LNCaP clone FGC (cell line): Measurements from ENCODE around the gene GPX2.

ENCODE experiments used
- DNase-seq: peaks from one replicate; pipeline ENCODE4 v3.0.0-alpha.2; 2011; ENCODE audit warnings: low read depth
- H3K4me3 ChIP-seq: 2 replicates; pipeline ENCODE4 v1.5.1; 2011; ENCODE audit warnings: mild to moderate bottlenecking, low read depth, low read length, control low read depth
- CTCF ChIP-seq: IDR thresholded peaks from 2 replicates; pipeline ENCODE4 v1.5.1; 2012; ENCODE audit warnings: mild to moderate bottlenecking; ENCODE audit not compliant: control insufficient read depth, insufficient read depth; ENCODE audit errors: extremely low read depth

The GPX2 gene

GRCh38 chr14:64944041-64944440 is 1.5 kb upstream of the GPX2 start:
- DNase-seq, result no peak
- H3K4me3 ChIP-seq, result no peak overlapping the region

GRCh38 chr14:64943556-64943955 is 1.0 kb upstream of the GPX2 start:
- DNase-seq, result no peak
- no peak for TF ChIP-seq CTCF
- no peak overlapping the region for H3K4me3 ChIP-seq

More at GRCh38 chr14:64944041-64944440, 1.5 kb upstream of the GPX2 start:
- no peak for TF ChIP-seq CTCF

GRCh38 chr14:64940336-64940910 is 2.1 kb downstream of the GPX2 start:
- no peak for TF ChIP-seq CTCF
- DNase-seq, result no peak
- no peak overlapping the region for H3K4me3 ChIP-seq

- no peak overlapping the region for H3K4me3 ChIP-seq
- TF ChIP-seq CTCF, result no peak
- DNase-seq, result no peak
Observed at GRCh38 chr14:64939817-64940190, 2.7 kb downstream of the GPX2 start.

- DNase-seq, result no peak
- no peak for TF ChIP-seq CTCF
- no peak overlapping the region for H3K4me3 ChIP-seq
Observed at GRCh38 chr14:64938972-64939816, 3.4 kb downstream of the GPX2 start.

- peak; percentile 26 for TF ChIP-seq CTCF
- DNase-seq, result no peak
- no peak overlapping the region for H3K4me3 ChIP-seq
Observed at GRCh38 chr14:64937821-64938193, 4.7 kb downstream of the GPX2 start.
